WTC11 (cell line): ENCODE results near the gene SELENOH. TPM values are rescaled to one million over a fixed set of nuclear protein-coding genes. Genes with fewer than 3 reads are reported as not detected.

Experiments
- ATF1 ChIP-seq: sonication (generic); formaldehyde crosslinking; IDR thresholded peaks from 2 replicates; pipeline ENCODE4 v1.8.1; 2023; ENCODE audit warnings: mild to moderate bottlenecking, moderate library complexity, missing genetic modification reagents
- FOXP1 ChIP-seq: sonication (generic); formaldehyde crosslinking; IDR thresholded peaks from 2 replicates; pipeline ENCODE4 v1.8.0; 2022; ENCODE audit warnings: missing genetic modification reagents, mild to moderate bottlenecking, moderate library complexity, borderline replicate concordance
- GABPB1 ChIP-seq: sonication (generic); formaldehyde crosslinking; IDR thresholded peaks from 2 replicates; pipeline ENCODE4 v1.8.1; 2023; ENCODE audit warnings: mild to moderate bottlenecking, missing genetic modification reagents
- GRHL2 ChIP-seq: fragments of 250-450 bp; sonication (Bioruptor Pico); IDR thresholded peaks from 2 replicates; pipeline ENCODE4 v1.8.0; 2022; ENCODE audit warnings: mild to moderate bottlenecking, moderate library complexity; ENCODE audit not compliant: insufficient replicate concordance, severe bottlenecking
- SOX15 ChIP-seq: fragments of 250-450 bp; sonication (Bioruptor Pico); IDR thresholded peaks from 2 replicates; pipeline ENCODE4 v1.9.0; 2021; ENCODE audit warnings: mild to moderate bottlenecking
- TP53 ChIP-seq: sonication (generic); formaldehyde crosslinking; IDR thresholded peaks from 2 replicates; pipeline ENCODE4 v1.8.1; 2023; ENCODE audit warnings: mild to moderate bottlenecking, missing genetic modification reagents
- total RNA-seq: library from RNA; stranded (reverse); gene quantifications from 3 replicates; pipeline ENCODE4 v1.2.3, GENCODE V29; 2021
- TF ChIP-seq, protein P1 (sequence below): sonication (generic); formaldehyde crosslinking; IDR thresholded peaks from 2 replicates; pipeline ENCODE4 v1.8.0; 2022; ENCODE audit warnings: missing genetic modification reagents
- TF ChIP-seq, protein P2 (sequence below): sonication (generic); formaldehyde crosslinking; IDR thresholded peaks from 2 replicates; pipeline ENCODE4 v1.8.1; 2023; ENCODE audit warnings: mild to moderate bottlenecking, missing genetic modification reagents
- TF ChIP-seq, protein P3 (sequence below): sonication (generic); formaldehyde crosslinking; IDR thresholded peaks from 2 replicates; pipeline ENCODE4 v1.8.0; 2023; ENCODE audit warnings: missing genetic modification reagents, mild to moderate bottlenecking, borderline replicate concordance
- TF ChIP-seq, protein P4 (sequence below): sonication (generic); formaldehyde crosslinking; conservative IDR thresholded peaks from 2 replicates; pipeline ENCODE4 v1.8.1; 2022; ENCODE audit warnings: mild to moderate bottlenecking, missing genetic modification reagents
- TF ChIP-seq, protein P5 (sequence below): fragments of 250-450 bp; sonication (Bioruptor Pico); IDR thresholded peaks from 2 replicates; pipeline ENCODE4 v1.9.0; 2021; ENCODE audit warnings: mild to moderate bottlenecking, borderline replicate concordance
- TF ChIP-seq, protein P6 (sequence below): sonication (generic); formaldehyde crosslinking; conservative IDR thresholded peaks from 2 replicates; pipeline ENCODE4 v1.8.1; 2023; ENCODE audit warnings: mild to moderate bottlenecking, low read depth, missing genetic modification reagents, moderate library complexity

The SELENOH gene
- total RNA-seq, 1 experiment from 2014 or later, result 251 TPM

DNA sequence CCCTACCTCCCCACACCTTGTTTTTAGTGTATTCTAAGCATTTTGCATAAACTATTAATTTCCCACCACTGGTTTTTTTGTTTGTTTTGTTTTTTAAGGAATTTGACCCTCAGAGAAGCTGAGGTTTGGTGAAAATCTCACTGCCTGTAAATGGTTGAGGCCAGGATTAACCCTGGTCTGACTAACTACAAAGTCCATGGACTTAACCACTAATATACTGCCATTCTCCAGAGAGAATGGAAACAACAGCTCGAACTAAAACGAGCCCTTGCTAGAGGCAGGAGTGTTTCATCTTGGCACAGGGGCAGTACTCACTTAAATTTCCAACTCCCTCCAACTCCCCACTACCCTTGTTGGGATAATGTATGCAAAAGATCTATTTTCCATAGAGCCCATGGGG, 23.3 kb downstream of the SELENOH start (continued):
- TF ChIP-seq, protein P1, sequence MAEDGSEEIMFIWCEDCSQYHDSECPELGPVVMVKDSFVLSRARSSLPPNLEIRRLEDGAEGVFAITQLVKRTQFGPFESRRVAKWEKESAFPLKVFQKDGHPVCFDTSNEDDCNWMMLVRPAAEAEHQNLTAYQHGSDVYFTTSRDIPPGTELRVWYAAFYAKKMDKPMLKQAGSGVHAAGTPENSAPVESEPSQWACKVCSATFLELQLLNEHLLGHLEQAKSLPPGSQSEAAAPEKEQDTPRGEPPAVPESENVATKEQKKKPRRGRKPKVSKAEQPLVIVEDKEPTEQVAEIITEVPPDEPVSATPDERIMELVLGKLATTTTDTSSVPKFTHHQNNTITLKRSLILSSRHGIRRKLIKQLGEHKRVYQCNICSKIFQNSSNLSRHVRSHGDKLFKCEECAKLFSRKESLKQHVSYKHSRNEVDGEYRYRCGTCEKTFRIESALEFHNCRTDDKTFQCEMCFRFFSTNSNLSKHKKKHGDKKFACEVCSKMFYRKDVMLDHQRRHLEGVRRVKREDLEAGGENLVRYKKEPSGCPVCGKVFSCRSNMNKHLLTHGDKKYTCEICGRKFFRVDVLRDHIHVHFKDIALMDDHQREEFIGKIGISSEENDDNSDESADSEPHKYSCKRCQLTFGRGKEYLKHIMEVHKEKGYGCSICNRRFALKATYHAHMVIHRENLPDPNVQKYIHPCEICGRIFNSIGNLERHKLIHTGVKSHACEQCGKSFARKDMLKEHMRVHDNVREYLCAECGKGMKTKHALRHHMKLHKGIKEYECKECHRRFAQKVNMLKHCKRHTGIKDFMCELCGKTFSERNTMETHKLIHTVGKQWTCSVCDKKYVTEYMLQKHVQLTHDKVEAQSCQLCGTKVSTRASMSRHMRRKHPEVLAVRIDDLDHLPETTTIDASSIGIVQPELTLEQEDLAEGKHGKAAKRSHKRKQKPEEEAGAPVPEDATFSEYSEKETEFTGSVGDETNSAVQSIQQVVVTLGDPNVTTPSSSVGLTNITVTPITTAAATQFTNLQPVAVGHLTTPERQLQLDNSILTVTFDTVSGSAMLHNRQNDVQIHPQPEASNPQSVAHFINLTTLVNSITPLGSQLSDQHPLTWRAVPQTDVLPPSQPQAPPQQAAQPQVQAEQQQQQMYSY (CRISPR knock-in tag), result no peak
- TF ChIP-seq, protein P2, sequence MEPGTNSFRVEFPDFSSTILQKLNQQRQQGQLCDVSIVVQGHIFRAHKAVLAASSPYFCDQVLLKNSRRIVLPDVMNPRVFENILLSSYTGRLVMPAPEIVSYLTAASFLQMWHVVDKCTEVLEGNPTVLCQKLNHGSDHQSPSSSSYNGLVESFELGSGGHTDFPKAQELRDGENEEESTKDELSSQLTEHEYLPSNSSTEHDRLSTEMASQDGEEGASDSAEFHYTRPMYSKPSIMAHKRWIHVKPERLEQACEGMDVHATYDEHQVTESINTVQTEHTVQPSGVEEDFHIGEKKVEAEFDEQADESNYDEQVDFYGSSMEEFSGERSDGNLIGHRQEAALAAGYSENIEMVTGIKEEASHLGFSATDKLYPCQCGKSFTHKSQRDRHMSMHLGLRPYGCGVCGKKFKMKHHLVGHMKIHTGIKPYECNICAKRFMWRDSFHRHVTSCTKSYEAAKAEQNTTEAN, result no peak
- TF ChIP-seq TP53 (no peak), FOXP1 (no peak), GABPB1 (CRISPR knock-in tag) (no peak), SOX15 (CRISPR knock-in tag) (no peak), ATF1 (CRISPR knock-in tag) (no peak), GRHL2 (CRISPR knock-in tag) (no peak)
- TF ChIP-seq, protein P3, sequence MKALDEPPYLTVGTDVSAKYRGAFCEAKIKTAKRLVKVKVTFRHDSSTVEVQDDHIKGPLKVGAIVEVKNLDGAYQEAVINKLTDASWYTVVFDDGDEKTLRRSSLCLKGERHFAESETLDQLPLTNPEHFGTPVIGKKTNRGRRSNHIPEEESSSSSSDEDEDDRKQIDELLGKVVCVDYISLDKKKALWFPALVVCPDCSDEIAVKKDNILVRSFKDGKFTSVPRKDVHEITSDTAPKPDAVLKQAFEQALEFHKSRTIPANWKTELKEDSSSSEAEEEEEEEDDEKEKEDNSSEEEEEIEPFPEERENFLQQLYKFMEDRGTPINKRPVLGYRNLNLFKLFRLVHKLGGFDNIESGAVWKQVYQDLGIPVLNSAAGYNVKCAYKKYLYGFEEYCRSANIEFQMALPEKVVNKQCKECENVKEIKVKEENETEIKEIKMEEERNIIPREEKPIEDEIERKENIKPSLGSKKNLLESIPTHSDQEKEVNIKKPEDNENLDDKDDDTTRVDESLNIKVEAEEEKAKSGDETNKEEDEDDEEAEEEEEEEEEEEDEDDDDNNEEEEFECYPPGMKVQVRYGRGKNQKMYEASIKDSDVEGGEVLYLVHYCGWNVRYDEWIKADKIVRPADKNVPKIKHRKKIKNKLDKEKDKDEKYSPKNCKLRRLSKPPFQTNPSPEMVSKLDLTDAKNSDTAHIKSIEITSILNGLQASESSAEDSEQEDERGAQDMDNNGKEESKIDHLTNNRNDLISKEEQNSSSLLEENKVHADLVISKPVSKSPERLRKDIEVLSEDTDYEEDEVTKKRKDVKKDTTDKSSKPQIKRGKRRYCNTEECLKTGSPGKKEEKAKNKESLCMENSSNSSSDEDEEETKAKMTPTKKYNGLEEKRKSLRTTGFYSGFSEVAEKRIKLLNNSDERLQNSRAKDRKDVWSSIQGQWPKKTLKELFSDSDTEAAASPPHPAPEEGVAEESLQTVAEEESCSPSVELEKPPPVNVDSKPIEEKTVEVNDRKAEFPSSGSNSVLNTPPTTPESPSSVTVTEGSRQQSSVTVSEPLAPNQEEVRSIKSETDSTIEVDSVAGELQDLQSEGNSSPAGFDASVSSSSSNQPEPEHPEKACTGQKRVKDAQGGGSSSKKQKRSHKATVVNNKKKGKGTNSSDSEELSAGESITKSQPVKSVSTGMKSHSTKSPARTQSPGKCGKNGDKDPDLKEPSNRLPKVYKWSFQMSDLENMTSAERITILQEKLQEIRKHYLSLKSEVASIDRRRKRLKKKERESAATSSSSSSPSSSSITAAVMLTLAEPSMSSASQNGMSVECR (CRISPR knock-in tag), result no peak
- TF ChIP-seq, protein P4, sequence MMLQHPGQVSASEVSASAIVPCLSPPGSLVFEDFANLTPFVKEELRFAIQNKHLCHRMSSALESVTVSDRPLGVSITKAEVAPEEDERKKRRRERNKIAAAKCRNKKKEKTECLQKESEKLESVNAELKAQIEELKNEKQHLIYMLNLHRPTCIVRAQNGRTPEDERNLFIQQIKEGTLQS (CRISPR knock-in tag), result no peak
- TF ChIP-seq, protein P5, sequence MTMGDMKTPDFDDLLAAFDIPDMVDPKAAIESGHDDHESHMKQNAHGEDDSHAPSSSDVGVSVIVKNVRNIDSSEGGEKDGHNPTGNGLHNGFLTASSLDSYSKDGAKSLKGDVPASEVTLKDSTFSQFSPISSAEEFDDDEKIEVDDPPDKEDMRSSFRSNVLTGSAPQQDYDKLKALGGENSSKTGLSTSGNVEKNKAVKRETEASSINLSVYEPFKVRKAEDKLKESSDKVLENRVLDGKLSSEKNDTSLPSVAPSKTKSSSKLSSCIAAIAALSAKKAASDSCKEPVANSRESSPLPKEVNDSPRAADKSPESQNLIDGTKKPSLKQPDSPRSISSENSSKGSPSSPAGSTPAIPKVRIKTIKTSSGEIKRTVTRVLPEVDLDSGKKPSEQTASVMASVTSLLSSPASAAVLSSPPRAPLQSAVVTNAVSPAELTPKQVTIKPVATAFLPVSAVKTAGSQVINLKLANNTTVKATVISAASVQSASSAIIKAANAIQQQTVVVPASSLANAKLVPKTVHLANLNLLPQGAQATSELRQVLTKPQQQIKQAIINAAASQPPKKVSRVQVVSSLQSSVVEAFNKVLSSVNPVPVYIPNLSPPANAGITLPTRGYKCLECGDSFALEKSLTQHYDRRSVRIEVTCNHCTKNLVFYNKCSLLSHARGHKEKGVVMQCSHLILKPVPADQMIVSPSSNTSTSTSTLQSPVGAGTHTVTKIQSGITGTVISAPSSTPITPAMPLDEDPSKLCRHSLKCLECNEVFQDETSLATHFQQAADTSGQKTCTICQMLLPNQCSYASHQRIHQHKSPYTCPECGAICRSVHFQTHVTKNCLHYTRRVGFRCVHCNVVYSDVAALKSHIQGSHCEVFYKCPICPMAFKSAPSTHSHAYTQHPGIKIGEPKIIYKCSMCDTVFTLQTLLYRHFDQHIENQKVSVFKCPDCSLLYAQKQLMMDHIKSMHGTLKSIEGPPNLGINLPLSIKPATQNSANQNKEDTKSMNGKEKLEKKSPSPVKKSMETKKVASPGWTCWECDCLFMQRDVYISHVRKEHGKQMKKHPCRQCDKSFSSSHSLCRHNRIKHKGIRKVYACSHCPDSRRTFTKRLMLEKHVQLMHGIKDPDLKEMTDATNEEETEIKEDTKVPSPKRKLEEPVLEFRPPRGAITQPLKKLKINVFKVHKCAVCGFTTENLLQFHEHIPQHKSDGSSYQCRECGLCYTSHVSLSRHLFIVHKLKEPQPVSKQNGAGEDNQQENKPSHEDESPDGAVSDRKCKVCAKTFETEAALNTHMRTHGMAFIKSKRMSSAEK (CRISPR knock-in tag), result no peak
- TF ChIP-seq, protein P6, sequence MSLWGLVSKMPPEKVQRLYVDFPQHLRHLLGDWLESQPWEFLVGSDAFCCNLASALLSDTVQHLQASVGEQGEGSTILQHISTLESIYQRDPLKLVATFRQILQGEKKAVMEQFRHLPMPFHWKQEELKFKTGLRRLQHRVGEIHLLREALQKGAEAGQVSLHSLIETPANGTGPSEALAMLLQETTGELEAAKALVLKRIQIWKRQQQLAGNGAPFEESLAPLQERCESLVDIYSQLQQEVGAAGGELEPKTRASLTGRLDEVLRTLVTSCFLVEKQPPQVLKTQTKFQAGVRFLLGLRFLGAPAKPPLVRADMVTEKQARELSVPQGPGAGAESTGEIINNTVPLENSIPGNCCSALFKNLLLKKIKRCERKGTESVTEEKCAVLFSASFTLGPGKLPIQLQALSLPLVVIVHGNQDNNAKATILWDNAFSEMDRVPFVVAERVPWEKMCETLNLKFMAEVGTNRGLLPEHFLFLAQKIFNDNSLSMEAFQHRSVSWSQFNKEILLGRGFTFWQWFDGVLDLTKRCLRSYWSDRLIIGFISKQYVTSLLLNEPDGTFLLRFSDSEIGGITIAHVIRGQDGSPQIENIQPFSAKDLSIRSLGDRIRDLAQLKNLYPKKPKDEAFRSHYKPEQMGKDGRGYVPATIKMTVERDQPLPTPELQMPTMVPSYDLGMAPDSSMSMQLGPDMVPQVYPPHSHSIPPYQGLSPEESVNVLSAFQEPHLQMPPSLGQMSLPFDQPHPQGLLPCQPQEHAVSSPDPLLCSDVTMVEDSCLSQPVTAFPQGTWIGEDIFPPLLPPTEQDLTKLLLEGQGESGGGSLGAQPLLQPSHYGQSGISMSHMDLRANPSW, result no peak
